HG03139 (cell line): ENCODE results near the gene MAPKAP1.

Source experiments
- ATAC-seq: cut with Tn5 transposase; IDR thresholded peaks from one replicate; pipeline ENCODE4 v1.9.1; 2021; ENCODE audit not compliant: unreplicated experiment

Gene MAPKAP1

GRCh38 chr9:125399666-125400065 lies 307.3 kb downstream of the MAPKAP1 start:
- no peak for ATAC-seq

- no peak for ATAC-seq
Measured at GRCh38 chr9:125399165-125399564, 307.8 kb downstream of the MAPKAP1 start.

- no peak for ATAC-seq
Measured at GRCh38 chr9:125398243-125398642, 308.8 kb downstream of the MAPKAP1 start.

GRCh38 chr9:125397736-125398135 lies 309.3 kb downstream of the MAPKAP1 start:
- no peak for ATAC-seq

GRCh38 chr9:125396799-125397198 lies 310.2 kb downstream of the MAPKAP1 start:
- no peak for ATAC-seq

GRCh38 chr9:125393426-125393825 lies 313.6 kb downstream of the MAPKAP1 start:
- ATAC-seq: no peak

- ATAC-seq: no peak
Measured at GRCh38 chr9:125391704-125392103, 315.3 kb downstream of the MAPKAP1 start.

- ATAC-seq: no peak
Measured at GRCh38 chr9:125388978-125389377, 318.0 kb downstream of the MAPKAP1 start.

GRCh38 chr9:125387861-125388524 lies 319.0 kb downstream of the MAPKAP1 start:
- ATAC-seq: no peak
